Measurements from ENCODE around the gene ZGPAT. TPM values are rescaled to one million over a fixed set of nuclear protein-coding genes. Genes with fewer than 3 reads are reported as not detected.

The ZGPAT gene
- total and polyA plus RNA-seq, 9 of the 15 experiments (the other 6 are each of a cell fraction or from before 2014, with no cell fraction given) = 0.14 to 26.6 (median 7.4) TPM

GRCh38 chr20:63740070-63740626 is 32.3 kb downstream of the ZGPAT start:
- in situ Hi-C loops (cut with MboI) = no loop called here
- peaks cover 16% of the 10 kb centered on the region for H3K79me2 ChIP-seq (ENCODE audit: control insufficient read depth, insufficient read depth, low read length)
- 3% methylated on average over 16 of the region's 80 CpGs for WGBS (ENCODE audit: insufficient coverage, low coverage, missing lambda C conversion rate)
- no TSS peak for BruUV-seq (replicated peaks)
- H2AFZ ChIP-seq (ENCODE audit: low read depth, low read length) = peak overlapping the region; percentile 70; the same call in 1 of the 2 replicates
- H3K4me1 ChIP-seq (replicated peaks in 1 of 2; ENCODE audit: control insufficient read depth in 2 of 2, insufficient read depth in 2 of 2, low read length in 2 of 2) = peaks cover 11 to 79% of the 10 kb centered on the region in 2 experiments
- H4K20me1 ChIP-seq (replicated peaks; ENCODE audit: control insufficient read depth, insufficient read depth, low read length) = no peaks in the 10 kb centered on the region; the same call in 1 of the 2 replicates
- H3K27me3 ChIP-seq (ENCODE audit: control insufficient read depth in 2 of 2, insufficient read depth in 2 of 2, low read length in 2 of 2) = no peaks in the 10 kb centered on the region
- ChIA-PET POLR2A (interaction anchor here (0.6 to 1.9 kb wide), 7 partner anchors 10 to 241 kb away, joined by 3 to 5 read pairs (median 3); partner anchors contain the start of gene PRPF6), CTCF (ENCODE audit: low intra/inter-chr PET ratio) (no interaction called here)
- intact Hi-C loops (cut with micrococcal nuclease) = no loop called here
- DNase-seq (ENCODE audit: extremely low read depth in 1 of 4, low spot score in 3 of 4) (peak; percentile 76 to 83 (median 82)), ATAC-seq (peak; percentile 40), FAIRE-seq (no peak)
- no peaks in the 10 kb centered on the region for H3K9me1 ChIP-seq (ENCODE audit: control insufficient read depth, insufficient read depth, low read length)
- no peaks in the 10 kb centered on the region for H3K9me3 ChIP-seq (replicated peaks; ENCODE audit: control insufficient read depth, insufficient read depth, low read depth, low read length)
- H3K9ac ChIP-seq (ENCODE audit: insufficient read depth in 1 of 2, low read depth in 2 of 2, low read length in 2 of 2) = peak overlapping the region; percentile 82 to 96
- H3K27ac ChIP-seq (ENCODE audit: extremely low read depth, low read depth, low read length) = peak overlapping the region; percentile 82
- peaks cover 51% of the 10 kb centered on the region; the same call in 1 of the 3 replicates for H3K36me3 ChIP-seq (ENCODE audit: control insufficient read depth, insufficient read depth, low read length)
- H3K4me2 ChIP-seq (ENCODE audit: insufficient read depth, low read length) = peak overlapping the region; percentile 84
- H3K4me3 ChIP-seq = peak overlapping the region; percentile 66
- TF ChIP-seq ZNF583 (CRISPR knock-in tag; IDR thresholded peaks at IDR 0.05) (0 out of 2 replicates have a peak, but pooled peaks have one; percentile 39), ILF3 (IDR thresholded peaks at IDR 0.05; ENCODE audit: borderline replicate concordance) (no peak), RBBP5 (IDR thresholded peaks at IDR 0.05; ENCODE audit: borderline replicate concordance, insufficient read depth, low read length, poor library complexity, severe bottlenecking) (peak; percentile 26), HNRNPUL1 (IDR thresholded peaks at IDR 0.05; ENCODE audit: low read length) (no peak), YY1 (IDR thresholded peaks at IDR 0.05; ENCODE audit: borderline replicate concordance in 1 of 3, control insufficient read depth in 1 of 3, extremely low read depth in 1 of 3, insufficient read depth in 3 of 3, insufficient read length in 1 of 3, insufficient replicate concordance in 2 of 3, low read depth in 1 of 3, low read length in 2 of 3) (peak in 2 of 3 experiments; percentile 74 to 83), ZZZ3 (IDR thresholded peaks at IDR 0.05) (no peak), KDM5B (IDR thresholded peaks at IDR 0.05; ENCODE audit: insufficient replicate concordance, low read depth, low read length) (peak; percentile 41), TARDBP (IDR thresholded peaks at IDR 0.05) (peak; percentile 29; the same call in 1 of the 2 replicates), NONO (IDR thresholded peaks at IDR 0.05; ENCODE audit: low read depth in 2 of 2, low read length in 1 of 2) (0 out of 4 replicates have a peak, but pooled peaks of 1 of the 2 experiments have one; percentile 40), WHSC1 (IDR thresholded peaks at IDR 0.05; ENCODE audit: low read length) (no peak), HNRNPL (IDR thresholded peaks at IDR 0.05; ENCODE audit: low read depth, low read length) (0 out of 2 replicates have a peak, but pooled peaks have one; percentile 2), SIN3B (IDR thresholded peaks at IDR 0.05; ENCODE audit: low read depth) (peak; percentile 15; the same call in 1 of the 2 replicates)
- TF ChIP-seq, protein P1, sequence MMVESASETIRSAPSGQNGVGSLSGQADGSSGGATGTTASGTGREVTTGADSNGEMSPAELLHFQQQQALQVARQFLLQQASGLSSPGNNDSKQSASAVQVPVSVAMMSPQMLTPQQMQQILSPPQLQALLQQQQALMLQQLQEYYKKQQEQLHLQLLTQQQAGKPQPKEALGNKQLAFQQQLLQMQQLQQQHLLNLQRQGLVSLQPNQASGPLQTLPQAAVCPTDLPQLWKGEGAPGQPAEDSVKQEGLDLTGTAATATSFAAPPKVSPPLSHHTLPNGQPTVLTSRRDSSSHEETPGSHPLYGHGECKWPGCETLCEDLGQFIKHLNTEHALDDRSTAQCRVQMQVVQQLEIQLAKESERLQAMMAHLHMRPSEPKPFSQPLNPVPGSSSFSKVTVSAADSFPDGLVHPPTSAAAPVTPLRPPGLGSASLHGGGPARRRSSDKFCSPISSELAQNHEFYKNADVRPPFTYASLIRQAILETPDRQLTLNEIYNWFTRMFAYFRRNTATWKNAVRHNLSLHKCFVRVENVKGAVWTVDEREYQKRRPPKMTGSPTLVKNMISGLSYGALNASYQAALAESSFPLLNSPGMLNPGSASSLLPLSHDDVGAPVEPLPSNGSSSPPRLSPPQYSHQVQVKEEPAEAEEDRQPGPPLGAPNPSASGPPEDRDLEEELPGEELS (CRISPR knock-in tag; IDR thresholded peaks at IDR 0.05; ENCODE audit: borderline replicate concordance) = 0 out of 2 replicates have a peak, but pooled peaks have one; percentile 37
- TF ChIP-seq, protein P2, sequence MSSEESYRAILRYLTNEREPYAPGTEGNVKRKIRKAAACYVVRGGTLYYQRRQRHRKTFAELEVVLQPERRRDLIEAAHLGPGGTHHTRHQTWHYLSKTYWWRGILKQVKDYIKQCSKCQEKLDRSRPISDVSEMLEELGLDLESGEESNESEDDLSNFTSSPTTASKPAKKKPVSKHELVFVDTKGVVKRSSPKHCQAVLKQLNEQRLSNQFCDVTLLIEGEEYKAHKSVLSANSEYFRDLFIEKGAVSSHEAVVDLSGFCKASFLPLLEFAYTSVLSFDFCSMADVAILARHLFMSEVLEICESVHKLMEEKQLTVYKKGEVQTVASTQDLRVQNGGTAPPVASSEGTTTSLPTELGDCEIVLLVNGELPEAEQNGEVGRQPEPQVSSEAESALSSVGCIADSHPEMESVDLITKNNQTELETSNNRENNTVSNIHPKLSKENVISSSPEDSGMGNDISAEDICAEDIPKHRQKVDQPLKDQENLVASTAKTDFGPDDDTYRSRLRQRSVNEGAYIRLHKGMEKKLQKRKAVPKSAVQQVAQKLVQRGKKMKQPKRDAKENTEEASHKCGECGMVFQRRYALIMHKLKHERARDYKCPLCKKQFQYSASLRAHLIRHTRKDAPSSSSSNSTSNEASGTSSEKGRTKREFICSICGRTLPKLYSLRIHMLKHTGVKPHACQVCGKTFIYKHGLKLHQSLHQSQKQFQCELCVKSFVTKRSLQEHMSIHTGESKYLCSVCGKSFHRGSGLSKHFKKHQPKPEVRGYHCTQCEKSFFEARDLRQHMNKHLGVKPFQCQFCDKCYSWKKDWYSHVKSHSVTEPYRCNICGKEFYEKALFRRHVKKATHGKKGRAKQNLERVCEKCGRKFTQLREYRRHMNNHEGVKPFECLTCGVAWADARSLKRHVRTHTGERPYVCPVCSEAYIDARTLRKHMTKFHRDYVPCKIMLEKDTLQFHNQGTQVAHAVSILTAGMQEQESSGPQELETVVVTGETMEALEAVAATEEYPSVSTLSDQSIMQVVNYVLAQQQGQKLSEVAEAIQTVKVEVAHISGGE (CRISPR knock-in tag; IDR thresholded peaks at IDR 0.05) = peak in 1 of 3 experiments; percentile 80; a peak in 2 of 6 replicates
